ENCODE results near the gene CELF1.
"Not testable (repeated sequence)": the region's sequence is repeated elsewhere in the genome, so short reads cannot be mapped to it uniquely, and the experiment has no call there.

DNA sequence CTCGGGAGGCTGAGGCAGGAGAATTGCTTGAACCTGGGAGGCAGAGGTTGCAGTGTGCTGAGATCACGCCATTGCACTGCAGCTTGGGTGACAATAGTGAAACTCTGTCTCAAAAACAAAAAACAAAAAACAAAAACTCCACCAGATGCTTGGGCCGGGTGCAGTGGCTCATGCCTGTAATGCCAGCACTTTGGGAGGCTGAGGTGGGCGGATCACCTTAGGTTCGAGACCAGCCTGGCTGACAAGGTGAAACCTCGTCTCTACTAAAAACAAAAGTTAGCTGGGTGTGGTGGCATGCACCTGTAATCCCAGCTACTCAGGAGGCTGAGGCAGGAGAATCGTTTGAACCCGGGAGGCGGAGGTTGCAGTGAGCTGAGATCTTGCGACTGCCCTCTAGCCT, 11.4 kb upstream of the CELF1 start:
- not testable (repeated sequence) for TF ChIP-seq POLR2A (IDR thresholded peaks at IDR 0.05)
- TF ChIP-seq, protein P1, sequence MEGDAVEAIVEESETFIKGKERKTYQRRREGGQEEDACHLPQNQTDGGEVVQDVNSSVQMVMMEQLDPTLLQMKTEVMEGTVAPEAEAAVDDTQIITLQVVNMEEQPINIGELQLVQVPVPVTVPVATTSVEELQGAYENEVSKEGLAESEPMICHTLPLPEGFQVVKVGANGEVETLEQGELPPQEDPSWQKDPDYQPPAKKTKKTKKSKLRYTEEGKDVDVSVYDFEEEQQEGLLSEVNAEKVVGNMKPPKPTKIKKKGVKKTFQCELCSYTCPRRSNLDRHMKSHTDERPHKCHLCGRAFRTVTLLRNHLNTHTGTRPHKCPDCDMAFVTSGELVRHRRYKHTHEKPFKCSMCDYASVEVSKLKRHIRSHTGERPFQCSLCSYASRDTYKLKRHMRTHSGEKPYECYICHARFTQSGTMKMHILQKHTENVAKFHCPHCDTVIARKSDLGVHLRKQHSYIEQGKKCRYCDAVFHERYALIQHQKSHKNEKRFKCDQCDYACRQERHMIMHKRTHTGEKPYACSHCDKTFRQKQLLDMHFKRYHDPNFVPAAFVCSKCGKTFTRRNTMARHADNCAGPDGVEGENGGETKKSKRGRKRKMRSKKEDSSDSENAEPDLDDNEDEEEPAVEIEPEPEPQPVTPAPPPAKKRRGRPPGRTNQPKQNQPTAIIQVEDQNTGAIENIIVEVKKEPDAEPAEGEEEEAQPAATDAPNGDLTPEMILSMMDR (IDR thresholded peaks at IDR 0.05): not testable (repeated sequence)

Measured in gastroesophageal sphincter (tissue), 3 donors.